WTC11 (cell line): ENCODE data around the gene STK38L. TPM values are rescaled to one million over a fixed set of nuclear protein-coding genes. Genes with fewer than 3 reads are reported as not detected.

Source experiments
- ATAC-seq: fragments of 200-7000 bp; cut with Tn5 transposase; 2 replicates; pipeline ENCODE4 v1.10.0; 2021; ENCODE audit warnings: mild to moderate bottlenecking, moderate library complexity
- CTCF ChIA-PET: fragments of 300-600 bp; sonication (Branson Sonifier 250); formaldehyde crosslinking; loops from one replicate; lab custom pipeline; 2021; ENCODE audit warnings: antibody characterized with exemption; lab: Charles Lee
- POLR2A ChIA-PET: fragments of 350-600 bp; sonication (Branson Sonifier 250); formaldehyde crosslinking; loops from one replicate; lab custom pipeline; 2021; ENCODE audit warnings: antibody characterized with exemption; lab: Charles Lee
- DNase-seq: peaks from one replicate; pipeline ENCODE4 v3.0.0; 2021; ENCODE audit warnings: low spot score
- H3K27ac Mint-ChIP-seq: 2 replicates; pipeline ENCODE4 v1.8.0; 2021; ENCODE audit warnings: mixed read lengths
- H3K27me3 Mint-ChIP-seq: 2 replicates; pipeline ENCODE4 v1.8.0; 2021; ENCODE audit warnings: low read depth, mild to moderate bottlenecking, moderate library complexity, mixed read lengths
- H3K36me3 Mint-ChIP-seq: 2 replicates; pipeline ENCODE4 v1.8.0; 2021; ENCODE audit warnings: mixed read lengths
- H3K4me1 Mint-ChIP-seq: 2 replicates; pipeline ENCODE4 v1.8.0; 2022; ENCODE audit warnings: mixed read lengths
- H3K4me3 Mint-ChIP-seq: 2 replicates; pipeline ENCODE4 v1.8.0; 2021; ENCODE audit warnings: mild to moderate bottlenecking, moderate library complexity, mixed read lengths
- H3K9me3 Mint-ChIP-seq: 2 replicates; pipeline ENCODE4 v1.8.0; 2021; ENCODE audit warnings: mixed read lengths
- CREM ChIP-seq: sonication (generic); formaldehyde crosslinking; IDR thresholded peaks from 2 replicates; pipeline ENCODE4 v1.8.1; 2022; ENCODE audit warnings: mild to moderate bottlenecking, missing genetic modification reagents, moderate library complexity
- HMGA2 ChIP-seq: fragments of 250-450 bp; sonication (Bioruptor Pico); IDR thresholded peaks from 2 replicates; pipeline ENCODE4 v1.4.0; 2021; ENCODE audit warnings: mild to moderate bottlenecking, moderate library complexity
- RORB ChIP-seq: fragments of 250-450 bp; sonication (Bioruptor Pico); IDR thresholded peaks from 2 replicates; pipeline ENCODE4 v1.9.0; 2021; ENCODE audit warnings: mild to moderate bottlenecking
- TCF7 ChIP-seq: sonication (generic); formaldehyde crosslinking; IDR thresholded peaks from 2 replicates; pipeline ENCODE4 v1.8.0; 2022; ENCODE audit warnings: mild to moderate bottlenecking, low read depth, missing genetic modification reagents, moderate library complexity
- TP53 ChIP-seq: sonication (generic); formaldehyde crosslinking; IDR thresholded peaks from 2 replicates; pipeline ENCODE4 v1.8.1; 2023; ENCODE audit warnings: mild to moderate bottlenecking, missing genetic modification reagents
- ZNF396 ChIP-seq: fragments of 250-450 bp; sonication (Bioruptor Pico); IDR thresholded peaks from 2 replicates; pipeline ENCODE4 v1.8.0; 2021; ENCODE audit warnings: mild to moderate bottlenecking, moderate library complexity, borderline replicate concordance
- total RNA-seq: library from RNA; stranded (reverse); gene quantifications from 3 replicates; pipeline ENCODE4 v1.2.3, GENCODE V29; 2021
- TF ChIP-seq, protein P1 (sequence below): sonication (generic); formaldehyde crosslinking; conservative IDR thresholded peaks from 2 replicates; pipeline ENCODE4 v1.8.1; 2023; ENCODE audit warnings: mild to moderate bottlenecking, low read depth, missing genetic modification reagents, moderate library complexity
- TF ChIP-seq, protein P2 (sequence below): sonication (generic); formaldehyde crosslinking; IDR thresholded peaks from 2 replicates; pipeline ENCODE4 v1.8.1; 2023; ENCODE audit warnings: mild to moderate bottlenecking, missing genetic modification reagents
- TF ChIP-seq, protein P3 (sequence below): sonication (generic); formaldehyde crosslinking; IDR thresholded peaks from 2 replicates; pipeline ENCODE4 v1.8.1; 2023; ENCODE audit warnings: mild to moderate bottlenecking, missing genetic modification reagents, moderate library complexity
- TF ChIP-seq, protein P4 (sequence below): sonication (generic); formaldehyde crosslinking; IDR thresholded peaks from 2 replicates; pipeline ENCODE4 v1.8.1; 2023; ENCODE audit warnings: mild to moderate bottlenecking, moderate library complexity, missing genetic modification reagents
- TF ChIP-seq, protein P5 (sequence below): fragments of 250-450 bp; sonication (Bioruptor Pico); IDR thresholded peaks from 2 replicates; pipeline ENCODE4 v1.9.0; 2021; ENCODE audit warnings: mild to moderate bottlenecking, borderline replicate concordance
- TF ChIP-seq, protein P6 (sequence below): fragments of 250-450 bp; sonication (Bioruptor Pico); IDR thresholded peaks from 2 replicates; pipeline ENCODE4 v1.8.0; 2021; ENCODE audit warnings: mild to moderate bottlenecking
- TF ChIP-seq, protein P7 (sequence below): fragments of 250-450 bp; sonication (Bioruptor Pico); IDR thresholded peaks from 2 replicates; pipeline ENCODE4 v2.1.2; 2022; ENCODE audit warnings: mild to moderate bottlenecking, moderate library complexity

The STK38L gene
- total RNA-seq, 1 experiment from 2014 or later, result 47.2 TPM

DNA sequence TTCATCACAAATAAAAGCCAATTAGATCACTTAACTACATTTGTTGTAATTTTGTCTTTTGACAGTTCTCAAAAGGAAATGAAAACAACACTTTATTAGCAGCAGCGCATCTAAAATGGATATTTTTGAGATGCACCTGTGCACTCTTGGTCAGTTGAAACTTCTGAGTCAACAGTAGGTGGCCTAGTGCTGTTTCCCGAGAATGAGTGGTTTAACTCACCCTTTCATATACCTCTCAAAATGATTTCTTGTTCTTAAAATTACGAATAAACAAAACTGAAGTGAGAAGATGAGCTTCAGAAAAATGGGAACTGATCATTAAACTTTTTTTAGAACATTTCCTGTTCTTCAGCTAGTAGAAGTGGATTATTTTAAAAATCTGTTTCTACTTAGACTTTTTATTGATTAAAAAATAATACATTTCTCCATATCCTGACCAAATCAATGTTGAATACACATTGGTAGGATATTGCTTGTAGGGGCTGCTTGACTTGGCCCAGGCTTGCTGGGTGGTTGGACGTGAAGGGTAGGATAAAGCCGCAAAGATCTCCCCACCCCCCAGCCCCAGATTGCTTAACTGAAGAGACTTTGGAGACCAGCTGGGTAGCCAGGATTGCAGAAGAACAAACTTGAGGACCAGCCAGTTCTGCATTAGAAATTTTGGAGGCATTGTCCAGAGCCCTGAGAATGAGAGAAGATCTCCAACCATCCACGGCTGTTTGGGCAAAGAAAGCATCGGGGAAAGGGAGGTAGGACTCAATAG is 22.3 kb upstream of the STK38L start:
- Mint-ChIP-seq H3K4me3 (no peak overlapping the region), H3K36me3 (no peaks in the 10 kb centered on the region), H3K4me1 (peaks cover 5% of the 10 kb centered on the region), H3K27me3 (no peaks in the 10 kb centered on the region; the same call in 1 of the 2 replicates), H3K9me3 (no peaks in the 10 kb centered on the region), H3K27ac (no peak overlapping the region)
- no peak for TF ChIP-seq TCF7 (CRISPR knock-in tag)
- TF ChIP-seq, protein P1, sequence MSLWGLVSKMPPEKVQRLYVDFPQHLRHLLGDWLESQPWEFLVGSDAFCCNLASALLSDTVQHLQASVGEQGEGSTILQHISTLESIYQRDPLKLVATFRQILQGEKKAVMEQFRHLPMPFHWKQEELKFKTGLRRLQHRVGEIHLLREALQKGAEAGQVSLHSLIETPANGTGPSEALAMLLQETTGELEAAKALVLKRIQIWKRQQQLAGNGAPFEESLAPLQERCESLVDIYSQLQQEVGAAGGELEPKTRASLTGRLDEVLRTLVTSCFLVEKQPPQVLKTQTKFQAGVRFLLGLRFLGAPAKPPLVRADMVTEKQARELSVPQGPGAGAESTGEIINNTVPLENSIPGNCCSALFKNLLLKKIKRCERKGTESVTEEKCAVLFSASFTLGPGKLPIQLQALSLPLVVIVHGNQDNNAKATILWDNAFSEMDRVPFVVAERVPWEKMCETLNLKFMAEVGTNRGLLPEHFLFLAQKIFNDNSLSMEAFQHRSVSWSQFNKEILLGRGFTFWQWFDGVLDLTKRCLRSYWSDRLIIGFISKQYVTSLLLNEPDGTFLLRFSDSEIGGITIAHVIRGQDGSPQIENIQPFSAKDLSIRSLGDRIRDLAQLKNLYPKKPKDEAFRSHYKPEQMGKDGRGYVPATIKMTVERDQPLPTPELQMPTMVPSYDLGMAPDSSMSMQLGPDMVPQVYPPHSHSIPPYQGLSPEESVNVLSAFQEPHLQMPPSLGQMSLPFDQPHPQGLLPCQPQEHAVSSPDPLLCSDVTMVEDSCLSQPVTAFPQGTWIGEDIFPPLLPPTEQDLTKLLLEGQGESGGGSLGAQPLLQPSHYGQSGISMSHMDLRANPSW, result no peak
- TF ChIP-seq, protein P2, sequence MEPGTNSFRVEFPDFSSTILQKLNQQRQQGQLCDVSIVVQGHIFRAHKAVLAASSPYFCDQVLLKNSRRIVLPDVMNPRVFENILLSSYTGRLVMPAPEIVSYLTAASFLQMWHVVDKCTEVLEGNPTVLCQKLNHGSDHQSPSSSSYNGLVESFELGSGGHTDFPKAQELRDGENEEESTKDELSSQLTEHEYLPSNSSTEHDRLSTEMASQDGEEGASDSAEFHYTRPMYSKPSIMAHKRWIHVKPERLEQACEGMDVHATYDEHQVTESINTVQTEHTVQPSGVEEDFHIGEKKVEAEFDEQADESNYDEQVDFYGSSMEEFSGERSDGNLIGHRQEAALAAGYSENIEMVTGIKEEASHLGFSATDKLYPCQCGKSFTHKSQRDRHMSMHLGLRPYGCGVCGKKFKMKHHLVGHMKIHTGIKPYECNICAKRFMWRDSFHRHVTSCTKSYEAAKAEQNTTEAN (CRISPR knock-in tag), result no peak
- TF ChIP-seq, protein P3, sequence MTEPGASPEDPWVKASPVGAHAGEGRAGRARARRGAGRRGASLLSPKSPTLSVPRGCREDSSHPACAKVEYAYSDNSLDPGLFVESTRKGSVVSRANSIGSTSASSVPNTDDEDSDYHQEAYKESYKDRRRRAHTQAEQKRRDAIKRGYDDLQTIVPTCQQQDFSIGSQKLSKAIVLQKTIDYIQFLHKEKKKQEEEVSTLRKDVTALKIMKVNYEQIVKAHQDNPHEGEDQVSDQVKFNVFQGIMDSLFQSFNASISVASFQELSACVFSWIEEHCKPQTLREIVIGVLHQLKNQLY, result no peak
- TF ChIP-seq, protein P4, sequence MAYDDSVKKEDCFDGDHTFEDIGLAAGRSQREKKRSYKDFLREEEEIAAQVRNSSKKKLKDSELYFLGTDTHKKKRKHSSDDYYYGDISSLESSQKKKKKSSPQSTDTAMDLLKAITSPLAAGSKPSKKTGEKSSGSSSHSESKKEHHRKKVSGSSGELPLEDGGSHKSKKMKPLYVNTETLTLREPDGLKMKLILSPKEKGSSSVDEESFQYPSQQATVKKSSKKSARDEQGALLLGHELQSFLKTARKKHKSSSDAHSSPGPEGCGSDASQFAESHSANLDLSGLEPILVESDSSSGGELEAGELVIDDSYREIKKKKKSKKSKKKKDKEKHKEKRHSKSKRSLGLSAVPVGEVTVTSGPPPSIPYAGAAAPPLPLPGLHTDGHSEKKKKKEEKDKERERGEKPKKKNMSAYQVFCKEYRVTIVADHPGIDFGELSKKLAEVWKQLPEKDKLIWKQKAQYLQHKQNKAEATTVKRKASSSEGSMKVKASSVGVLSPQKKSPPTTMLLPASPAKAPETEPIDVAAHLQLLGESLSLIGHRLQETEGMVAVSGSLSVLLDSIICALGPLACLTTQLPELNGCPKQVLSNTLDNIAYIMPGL, result no peak
- TF ChIP-seq, protein P5, sequence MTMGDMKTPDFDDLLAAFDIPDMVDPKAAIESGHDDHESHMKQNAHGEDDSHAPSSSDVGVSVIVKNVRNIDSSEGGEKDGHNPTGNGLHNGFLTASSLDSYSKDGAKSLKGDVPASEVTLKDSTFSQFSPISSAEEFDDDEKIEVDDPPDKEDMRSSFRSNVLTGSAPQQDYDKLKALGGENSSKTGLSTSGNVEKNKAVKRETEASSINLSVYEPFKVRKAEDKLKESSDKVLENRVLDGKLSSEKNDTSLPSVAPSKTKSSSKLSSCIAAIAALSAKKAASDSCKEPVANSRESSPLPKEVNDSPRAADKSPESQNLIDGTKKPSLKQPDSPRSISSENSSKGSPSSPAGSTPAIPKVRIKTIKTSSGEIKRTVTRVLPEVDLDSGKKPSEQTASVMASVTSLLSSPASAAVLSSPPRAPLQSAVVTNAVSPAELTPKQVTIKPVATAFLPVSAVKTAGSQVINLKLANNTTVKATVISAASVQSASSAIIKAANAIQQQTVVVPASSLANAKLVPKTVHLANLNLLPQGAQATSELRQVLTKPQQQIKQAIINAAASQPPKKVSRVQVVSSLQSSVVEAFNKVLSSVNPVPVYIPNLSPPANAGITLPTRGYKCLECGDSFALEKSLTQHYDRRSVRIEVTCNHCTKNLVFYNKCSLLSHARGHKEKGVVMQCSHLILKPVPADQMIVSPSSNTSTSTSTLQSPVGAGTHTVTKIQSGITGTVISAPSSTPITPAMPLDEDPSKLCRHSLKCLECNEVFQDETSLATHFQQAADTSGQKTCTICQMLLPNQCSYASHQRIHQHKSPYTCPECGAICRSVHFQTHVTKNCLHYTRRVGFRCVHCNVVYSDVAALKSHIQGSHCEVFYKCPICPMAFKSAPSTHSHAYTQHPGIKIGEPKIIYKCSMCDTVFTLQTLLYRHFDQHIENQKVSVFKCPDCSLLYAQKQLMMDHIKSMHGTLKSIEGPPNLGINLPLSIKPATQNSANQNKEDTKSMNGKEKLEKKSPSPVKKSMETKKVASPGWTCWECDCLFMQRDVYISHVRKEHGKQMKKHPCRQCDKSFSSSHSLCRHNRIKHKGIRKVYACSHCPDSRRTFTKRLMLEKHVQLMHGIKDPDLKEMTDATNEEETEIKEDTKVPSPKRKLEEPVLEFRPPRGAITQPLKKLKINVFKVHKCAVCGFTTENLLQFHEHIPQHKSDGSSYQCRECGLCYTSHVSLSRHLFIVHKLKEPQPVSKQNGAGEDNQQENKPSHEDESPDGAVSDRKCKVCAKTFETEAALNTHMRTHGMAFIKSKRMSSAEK (CRISPR knock-in tag), result no peak
- TF ChIP-seq HMGA2 (CRISPR knock-in tag), result no peak
- TF ChIP-seq, protein P6, sequence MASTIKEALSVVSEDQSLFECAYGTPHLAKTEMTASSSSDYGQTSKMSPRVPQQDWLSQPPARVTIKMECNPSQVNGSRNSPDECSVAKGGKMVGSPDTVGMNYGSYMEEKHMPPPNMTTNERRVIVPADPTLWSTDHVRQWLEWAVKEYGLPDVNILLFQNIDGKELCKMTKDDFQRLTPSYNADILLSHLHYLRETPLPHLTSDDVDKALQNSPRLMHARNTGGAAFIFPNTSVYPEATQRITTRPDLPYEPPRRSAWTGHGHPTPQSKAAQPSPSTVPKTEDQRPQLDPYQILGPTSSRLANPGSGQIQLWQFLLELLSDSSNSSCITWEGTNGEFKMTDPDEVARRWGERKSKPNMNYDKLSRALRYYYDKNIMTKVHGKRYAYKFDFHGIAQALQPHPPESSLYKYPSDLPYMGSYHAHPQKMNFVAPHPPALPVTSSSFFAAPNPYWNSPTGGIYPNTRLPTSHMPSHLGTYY (CRISPR knock-in tag), result no peak
- no peak for TF ChIP-seq CREM
- TF ChIP-seq RORB (CRISPR knock-in tag), result no peak
- TF ChIP-seq ZNF396 (CRISPR knock-in tag), result no peak
- TF ChIP-seq, protein P7, sequence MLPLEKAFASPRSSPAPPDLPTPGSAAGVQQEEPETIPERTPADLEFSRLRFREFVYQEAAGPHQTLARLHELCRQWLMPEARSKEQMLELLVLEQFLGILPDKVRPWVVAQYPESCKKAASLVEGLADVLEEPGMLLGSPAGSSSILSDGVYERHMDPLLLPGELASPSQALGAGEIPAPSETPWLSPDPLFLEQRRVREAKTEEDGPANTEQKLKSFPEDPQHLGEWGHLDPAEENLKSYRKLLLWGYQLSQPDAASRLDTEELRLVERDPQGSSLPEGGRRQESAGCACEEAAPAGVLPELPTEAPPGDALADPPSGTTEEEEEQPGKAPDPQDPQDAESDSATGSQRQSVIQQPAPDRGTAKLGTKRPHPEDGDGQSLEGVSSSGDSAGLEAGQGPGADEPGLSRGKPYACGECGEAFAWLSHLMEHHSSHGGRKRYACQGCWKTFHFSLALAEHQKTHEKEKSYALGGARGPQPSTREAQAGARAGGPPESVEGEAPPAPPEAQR (CRISPR knock-in tag), result no peak
- no peak for TF ChIP-seq TP53 (CRISPR knock-in tag)
- no peak for ATAC-seq
- CTCF ChIA-PET, result interaction anchor here (0.6 to 1.2 kb wide), 2 partner anchors 11 to 85 kb away, joined by 3 to 10 read pairs; no protein-coding TSS in a partner anchor
- no peak for DNase-seq
- POLR2A ChIA-PET, result interaction anchor here (1.2 kb wide), 1 partner anchor 8 kb away, joined by 7 read pairs; no protein-coding TSS in a partner anchor
